HG02642 (cell line): ENCODE results near the gene ABCC5.
"Not testable (repeated sequence)": the region's sequence is repeated elsewhere in the genome, so short reads cannot be mapped to it uniquely, and the experiment has no call there.

Source experiments
- ATAC-seq: cut with Tn5 transposase; IDR thresholded peaks from one replicate; pipeline ENCODE4 v1.9.1; 2021; ENCODE audit warnings: mild to moderate bottlenecking; ENCODE audit not compliant: unreplicated experiment, poor library complexity

ABCC5 gene

GRCh38 chr3:184016811-184017671 lies 643 bp downstream of the ABCC5 start:
- peak; percentile 75 for ATAC-seq

GRCh38 chr3:184016169-184016570 lies 1.5 kb downstream of the ABCC5 start:
- no peak for ATAC-seq

- ATAC-seq: no peak
Measured at GRCh38 chr3:184015381-184016019, 2.2 kb downstream of the ABCC5 start.

- ATAC-seq: no peak
Measured at GRCh38 chr3:184011937-184012889, 5.5 kb downstream of the ABCC5 start.

GRCh38 chr3:184011230-184011876 lies 6.3 kb downstream of the ABCC5 start:
- ATAC-seq: no peak

GRCh38 chr3:184008161-184008560 lies 9.5 kb downstream of the ABCC5 start:
- no peak for ATAC-seq

- not testable (repeated sequence) for ATAC-seq
Measured at GRCh38 chr3:184007143-184007813, 10.4 kb downstream of the ABCC5 start.

- peak; percentile 82 for ATAC-seq
Measured at GRCh38 chr3:184005941-184006507, 11.7 kb downstream of the ABCC5 start.

- no peak for ATAC-seq
Measured at GRCh38 chr3:184004476-184004875, 13.2 kb downstream of the ABCC5 start.

- ATAC-seq: no peak
Measured at GRCh38 chr3:184003187-184003967, 14.3 kb downstream of the ABCC5 start.

GRCh38 chr3:184002469-184002868 lies 15.2 kb downstream of the ABCC5 start:
- no peak for ATAC-seq

- ATAC-seq: no peak
Measured at GRCh38 chr3:184001761-184002160, 15.9 kb downstream of the ABCC5 start.

GRCh38 chr3:183991403-183991802 lies 26.3 kb downstream of the ABCC5 start:
- ATAC-seq: no peak

GRCh38 chr3:183988216-183988790 lies 29.4 kb downstream of the ABCC5 start:
- no peak for ATAC-seq

GRCh38 chr3:183987000-183987600 lies 30.6 kb downstream of the ABCC5 start:
- ATAC-seq: no peak

- ATAC-seq: no peak
Measured at GRCh38 chr3:183984749-183985729, 32.6 kb downstream of the ABCC5 start.
